Heart left ventricle (tissue), 16 donors: ENCODE measurements around the gene NXNL2. TPM values are rescaled to one million over a fixed set of nuclear protein-coding genes. Genes with fewer than 3 reads are reported as not detected.

ENCODE experiments used
- ATAC-seq, 4 donors: fragments of 200-7000 bp; cut with Tn5 transposase; one replicate each; pipeline ENCODE4 v1.9.1; 2020 to 2022; ENCODE audit warnings: moderate library complexity in 4 of 4, mild to moderate bottlenecking in 3 of 4, moderate number of reproducible peaks in 1 of 4
- DNase-seq, 5 donors: peaks; one replicate each; pipeline ENCODE4 v3.0.0-alpha.2; 2020
- H3K27ac ChIP-seq, 12 donors: fragments of 200-600 bp; sonication (generic) in 4 of 12; one replicate each; pipeline versions ENCODE4 v1.5.0 to v1.8.0; 2016 to 2022; ENCODE audit warnings: mild to moderate bottlenecking in 2 of 12
- H3K27me3 ChIP-seq, 9 donors: fragments of 200-600 bp; sonication (generic) in 2 of 9; one replicate each; pipeline versions ENCODE4 v1.5.1 to v1.8.0; 2016 to 2022; ENCODE audit warnings: mild to moderate bottlenecking in 3 of 9
- H3K36me3 ChIP-seq, 9 donors: fragments of 200-600 bp; sonication (generic) in 2 of 9; one replicate each; pipeline versions ENCODE4 v1.5.0 to v1.8.0; 2018 to 2022; ENCODE audit warnings: mild to moderate bottlenecking in 2 of 9
- H3K4me1 ChIP-seq, 12 donors: fragments of 200-600 bp; sonication (generic) in 4 of 12; one replicate each; pipeline versions ENCODE4 v1.5.0 to v1.8.0; 2016 to 2022; ENCODE audit warnings: mild to moderate bottlenecking in 3 of 12
- H3K4me3 ChIP-seq, 12 donors: fragments of 200-600 bp; sonication (generic) in 4 of 12; one replicate each; pipeline versions ENCODE4 v1.5.0 to v1.8.0; 2017 to 2022; ENCODE audit warnings: mild to moderate bottlenecking in 9 of 12, moderate library complexity in 4 of 12
- H3K9me3 ChIP-seq, 12 donors: fragments of 200-600 bp; sonication (generic) in 4 of 12; one replicate each; pipeline versions ENCODE4 v1.5.0 to v1.8.0; 2016 to 2022; ENCODE audit warnings: mild to moderate bottlenecking in 1 of 12
- POLR2A ChIP-seq, 2 donors: fragments of 450-650 bp; IDR thresholded peaks; one replicate each; pipeline ENCODE4 v1.6.1; 2017; ENCODE audit warnings: antibody characterized with exemption in 2 of 2, mild to moderate bottlenecking in 2 of 2, moderate library complexity in 2 of 2
- WGBS, 4 donors: extraction: QIAGEN DNeasy Blood & Tissue Kit in 2 of 4; methylation state at CpG; one replicate each; pipeline versions ENCODE4 v1.1.5 to v1.1.7; 2013 to 2018; 5-methylcytosine and 5-hydroxymethylcytosine counted together
- intact Hi-C, 10 donors: fragments of 100-400 bp; cut with DNase I; formaldehyde crosslinking; loops; one replicate each; pipeline versions ENCODE4 v1.11.1 to v1.14.2; 2022
- polyA plus RNA-seq, 2 donors: library from polyadenylated mRNA; stranded (reverse); fragments of 200-250 nt; gene quantifications; one replicate each; pipeline ENCODE4 v1.2.3, GENCODE V29; 2013
- total RNA-seq, 9 donors: library from RNA; depleted of rRNA in 2 of 9; stranded (reverse); fragments of >200 nt in 2 of 9; fragmentation: NEBNext Ultra II Directional in 3 of 9; extraction: Animal tissue kit (Norgen Biotek cat#: 25700) in 3 of 9; gene quantifications; one replicate each; pipeline versions ENCODE4 v1.1.0 to v1.2.4, GENCODE V29; 2016 to 2023
- TF ChIP-seq, protein P1 (sequence below), 12 donors: fragments of 200-600 bp; sonication (generic) in 4 of 12; IDR thresholded peaks; one replicate each; pipeline versions ENCODE4 v1.5.0 to v1.8.0; 2018 to 2022; ENCODE audit warnings: antibody characterized with exemption in 12 of 12, mild to moderate bottlenecking in 5 of 12
- donor health status: ischemic (EF 13 %, LVEDD 7.1; RV severe dilation, severe dysfunction).
- donor health status: healthy with polysubstance abuse.
- donor health status: DM: no; HTN: yes; CAD: no.
- donor health status: DM: no; HTN: no; CAD: no.
- donor health status: ischemic (EF 25% LVEDD 6.9; RV normal size, moderate dysfunction).
- donor health status: ischemic (EF 25% LVEDD 5.7; RV mildly dilated, moderate dysfunction).
- donor health status: healthy.
- donor health status: DM: yes; HTN: yes; CAD: no.
- donor health status: ischemic (EF 35%, LVEDD 5.7; RV mildly dilated, moderate dysfunction).
- donor health status: nonischemic (EF 11% LVEDD 7.7; RV severe dilation, severe dysfunction).
- donor health status: DM: yes; HTN: yes; CAD: no.
- donor health status: PGD.
- donor health status: ischemic (EF 29% LVEDD 5.4; RV normal size, mild dysfunction).
- donor health status: nonischemic (EF 23%, LVEDD 6.1; RV moderate dilation, normal function).

NXNL2 gene
- total and polyA plus RNA-seq, 11 donors, result 0.07 TPM; not detected in 10

DNA sequence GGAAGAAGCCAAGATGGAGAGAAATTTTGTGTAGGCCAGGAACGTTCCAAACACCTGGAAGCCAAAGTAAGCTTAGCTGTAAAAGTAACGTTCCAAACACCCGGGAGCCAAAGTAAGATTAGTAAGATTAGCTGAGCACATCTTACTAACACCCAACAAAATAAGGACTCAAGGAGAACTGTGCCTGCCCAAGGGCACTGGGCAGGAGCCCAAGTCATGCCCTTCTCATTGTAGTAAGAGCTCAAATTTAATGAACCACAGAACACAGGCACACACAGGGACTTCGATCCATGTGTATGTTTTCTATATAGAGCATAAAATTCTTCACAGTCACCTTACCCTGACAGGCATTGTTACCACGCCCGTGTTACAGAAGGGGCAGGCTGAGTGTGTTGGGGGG lies 36.1 kb upstream of the NXNL2 start:
- DNase-seq (peak in 3 of 5 donors; percentile 28 to 69 (median 36)), ATAC-seq (peak; percentile 73 to 79 (median 78))
- no peaks in the 10 kb centered on the region for H3K27me3 ChIP-seq
- no peak overlapping the region for H3K27ac ChIP-seq
- H3K4me1 ChIP-seq, result peaks cover 0 to 14% (median 0%) of the 10 kb centered on the region in 12 donors
- no peak for TF ChIP-seq POLR2A (IDR thresholded peaks at IDR 0.05)
- H3K4me3 ChIP-seq, result no peak overlapping the region
- 46 to 57% (median 54%) methylated on average over 6 of the region's 6 CpGs for WGBS, 4 donors
- intact Hi-C loops, result no loop called here
- no peaks in the 10 kb centered on the region for H3K36me3 ChIP-seq
- no peaks in the 10 kb centered on the region for H3K9me3 ChIP-seq

DNA sequence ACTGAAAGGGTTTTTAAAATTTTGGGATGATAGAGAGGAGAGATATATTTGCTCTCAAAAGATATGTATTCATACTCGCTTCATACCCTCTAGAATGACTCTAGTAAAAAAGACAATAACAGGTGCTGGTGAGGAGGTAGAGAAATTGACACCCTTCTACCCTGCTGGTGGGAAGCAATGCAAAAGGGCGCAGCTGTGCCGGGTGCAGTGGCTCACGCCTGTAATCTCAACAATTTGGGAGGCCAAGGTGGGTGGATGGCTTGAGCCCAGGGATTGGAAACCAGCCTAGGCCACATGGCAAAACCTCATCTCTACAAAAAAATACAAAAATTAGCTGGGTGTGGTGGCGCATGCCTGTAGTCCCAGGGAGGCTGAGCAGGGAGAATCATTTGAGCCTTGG lies 33.9 kb upstream of the NXNL2 start:
- no peak overlapping the region for H3K4me3 ChIP-seq
- WGBS, 4 donors, result 90 to 96% (median 95%) methylated on average over 5 of the region's 5 CpGs
- ATAC-seq (no peak), DNase-seq (no peak)
- no peaks in the 10 kb centered on the region for H3K27me3 ChIP-seq
- peaks cover 0 to 14% (median 0%) of the 10 kb centered on the region in 12 donors for H3K4me1 ChIP-seq
- intact Hi-C loops, result no loop called here
- no peak overlapping the region for H3K27ac ChIP-seq
- no peaks in the 10 kb centered on the region for H3K9me3 ChIP-seq
- TF ChIP-seq, protein P1, sequence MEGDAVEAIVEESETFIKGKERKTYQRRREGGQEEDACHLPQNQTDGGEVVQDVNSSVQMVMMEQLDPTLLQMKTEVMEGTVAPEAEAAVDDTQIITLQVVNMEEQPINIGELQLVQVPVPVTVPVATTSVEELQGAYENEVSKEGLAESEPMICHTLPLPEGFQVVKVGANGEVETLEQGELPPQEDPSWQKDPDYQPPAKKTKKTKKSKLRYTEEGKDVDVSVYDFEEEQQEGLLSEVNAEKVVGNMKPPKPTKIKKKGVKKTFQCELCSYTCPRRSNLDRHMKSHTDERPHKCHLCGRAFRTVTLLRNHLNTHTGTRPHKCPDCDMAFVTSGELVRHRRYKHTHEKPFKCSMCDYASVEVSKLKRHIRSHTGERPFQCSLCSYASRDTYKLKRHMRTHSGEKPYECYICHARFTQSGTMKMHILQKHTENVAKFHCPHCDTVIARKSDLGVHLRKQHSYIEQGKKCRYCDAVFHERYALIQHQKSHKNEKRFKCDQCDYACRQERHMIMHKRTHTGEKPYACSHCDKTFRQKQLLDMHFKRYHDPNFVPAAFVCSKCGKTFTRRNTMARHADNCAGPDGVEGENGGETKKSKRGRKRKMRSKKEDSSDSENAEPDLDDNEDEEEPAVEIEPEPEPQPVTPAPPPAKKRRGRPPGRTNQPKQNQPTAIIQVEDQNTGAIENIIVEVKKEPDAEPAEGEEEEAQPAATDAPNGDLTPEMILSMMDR (IDR thresholded peaks at IDR 0.05), result no peak
- no peak for TF ChIP-seq POLR2A (IDR thresholded peaks at IDR 0.05)
- H3K36me3 ChIP-seq, result no peaks in the 10 kb centered on the region

DNA sequence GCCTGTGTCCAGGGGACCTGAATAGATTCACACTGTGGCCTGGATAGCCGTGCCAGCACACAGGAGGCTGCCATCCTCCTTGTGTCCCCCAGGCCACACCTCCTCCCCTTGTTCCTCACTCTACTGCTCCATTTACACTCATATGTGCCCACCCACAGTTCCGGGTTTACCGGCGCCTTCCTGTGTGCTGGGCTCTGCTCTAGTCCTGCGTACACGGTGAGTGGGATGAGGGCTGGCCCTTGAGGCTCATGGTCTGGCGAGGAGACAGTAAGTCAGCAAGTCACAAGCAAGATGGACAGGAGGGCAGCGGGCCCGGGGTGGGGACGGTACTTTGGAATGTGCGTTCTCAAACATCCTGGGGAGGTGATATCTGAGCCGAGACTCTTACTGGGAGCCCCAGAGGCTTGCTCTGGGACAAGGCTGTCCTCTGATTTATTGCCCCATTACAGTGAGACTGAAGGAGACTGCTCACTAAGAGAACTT lies 32.4 kb upstream of the NXNL2 start:
- peaks cover 0 to 12% (median 0%) of the 10 kb centered on the region in 12 donors for H3K4me1 ChIP-seq
- H3K9me3 ChIP-seq, result no peaks in the 10 kb centered on the region
- no peaks in the 10 kb centered on the region for H3K27me3 ChIP-seq
- 73 to 85% (median 84%) methylated on average over 12 of the region's 12 CpGs for WGBS, 4 donors
- ATAC-seq (no peak), DNase-seq (no peak)
- intact Hi-C loops, result no loop called here
- H3K4me3 ChIP-seq, result no peak overlapping the region
- TF ChIP-seq, protein P1 (IDR thresholded peaks at IDR 0.05), result no peak
- TF ChIP-seq POLR2A (IDR thresholded peaks at IDR 0.05), result no peak
- no peaks in the 10 kb centered on the region for H3K36me3 ChIP-seq
- H3K27ac ChIP-seq, result no peak overlapping the region

DNA sequence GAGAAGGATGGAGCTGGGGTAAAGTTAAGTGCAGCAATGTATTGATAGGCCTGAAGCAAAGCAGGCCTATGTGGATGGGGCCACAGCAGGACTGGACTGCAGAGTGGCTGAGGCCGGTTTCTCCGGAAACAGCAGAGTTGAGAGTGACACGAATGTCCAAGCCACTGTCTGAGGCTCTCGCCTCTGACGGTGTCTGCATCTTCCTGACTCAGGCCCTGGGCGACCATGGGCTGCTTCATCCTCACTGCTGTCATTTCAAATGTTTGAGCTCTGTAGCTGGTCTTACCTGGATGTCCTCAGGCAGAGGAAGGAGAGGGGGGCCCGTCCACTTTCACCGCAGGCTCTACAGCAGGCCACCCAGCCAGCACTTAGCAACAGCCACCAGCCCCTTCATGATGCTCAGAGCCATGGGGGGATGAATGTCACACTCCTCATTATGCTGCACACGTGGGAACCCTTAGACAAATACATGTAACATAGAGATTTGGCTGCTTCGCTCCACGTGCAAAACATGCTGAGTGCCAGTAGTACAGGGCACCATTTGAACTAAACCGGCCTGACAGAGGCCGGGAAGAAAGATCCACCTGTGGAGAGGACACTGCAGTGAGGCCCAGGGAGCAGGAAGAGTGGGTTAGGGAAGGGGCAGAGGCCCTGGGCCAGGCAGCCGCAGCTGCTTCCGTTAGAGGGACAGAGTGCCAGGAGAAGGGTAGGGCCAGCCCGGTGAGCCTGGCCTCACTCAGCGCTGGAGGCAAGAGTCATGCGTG lies 31.7 kb upstream of the NXNL2 start:
- Histone ChIP-seq H3K27me3 (no peaks in the 10 kb centered on the region), H3K9me3 (peaks cover 0 to under 1% (median 0%) of the 10 kb centered on the region in 12 donors), H3K4me1 (peaks cover 0 to 9% (median 0%) of the 10 kb centered on the region in 12 donors), H3K36me3 (no peaks in the 10 kb centered on the region), H3K27ac (no peak overlapping the region), H3K4me3 (no peak overlapping the region)
- WGBS, 4 donors, result 82 to 94% (median 91%) methylated on average over 16 to 18 of the region's 18 CpGs
- ATAC-seq, result no peak
- TF ChIP-seq, protein P1 (IDR thresholded peaks at IDR 0.05), result no peak
- TF ChIP-seq POLR2A (IDR thresholded peaks at IDR 0.05), result no peak
- no peak for DNase-seq
- intact Hi-C loops, result no loop called here
